ENCODE results near the gene MPRIP.
A peak's percentile ranks its signal among the peaks of the same experiment; 100 is the strongest.

GRCh38 chr17:17019430-17019762 lies 22.9 kb upstream of the MPRIP start:
- TF ChIP-seq CTCF (IDR thresholded peaks at IDR 0.05 in 2 of 3, conservative IDR thresholded peaks at IDR 0.05 in 1 of 3; ENCODE audit: borderline replicate concordance in 1 of 3, insufficient read depth in 1 of 3, low read depth in 2 of 3, low read length in 2 of 3) (0 out of 6 replicates have a peak, but pooled peaks of 1 of the 3 experiments have one; percentile 20), REST (IDR thresholded peaks at IDR 0.05; ENCODE audit: low read depth) (no peak), EZH2 (IDR thresholded peaks at IDR 0.05) (no peak), POLR2AphosphoS5 (IDR thresholded peaks at IDR 0.05; ENCODE audit: low read depth, low read length) (no peak), EZH2phosphoT487 (IDR thresholded peaks at IDR 0.05; ENCODE audit: borderline replicate concordance) (no peak), POLR2A (IDR thresholded peaks at IDR 0.05; ENCODE audit: borderline replicate concordance, extremely low read depth, insufficient read depth, insufficient read length) (no peak), YY1 (IDR thresholded peaks at IDR 0.05; ENCODE audit: extremely low read depth, insufficient replicate concordance, low read depth, low read length) (no peak), JUND (IDR thresholded peaks at IDR 0.05) (no peak), RAD21 (IDR thresholded peaks at IDR 0.05; ENCODE audit: low read depth) (no peak), MAX (IDR thresholded peaks at IDR 0.05) (no peak)
